Activated CD8-positive, alpha-beta T cell treated with anti-CD3 and anti-CD28 coated beads for 36 hours (primary cell): Measurements from ENCODE around the gene TBX10. TPM values are rescaled to one million over a fixed set of nuclear protein-coding genes. Genes with fewer than 3 reads are reported as not detected.
"Not testable (repeated sequence)": the region's sequence is repeated elsewhere in the genome, so short reads cannot be mapped to it uniquely, and the experiment has no call there.

Source experiments
- ATAC-seq: fragments of 200-7000 bp; cut with Tn5 transposase; one replicate; pipeline ENCODE4 v1.10.0; 2021; ENCODE audit warnings: mild to moderate bottlenecking, moderate library complexity
- CTCF ChIA-PET: fragments of 350-600 bp; sonication (Branson Sonifier 250); formaldehyde crosslinking; loops from one replicate; lab custom pipeline; 2021; ENCODE audit warnings: antibody characterized with exemption; lab: Charles Lee
- POLR2A ChIA-PET: fragments of 350-600 bp; sonication (Branson Sonifier 250); formaldehyde crosslinking; loops from one replicate; lab custom pipeline; 2021; ENCODE audit warnings: antibody characterized with exemption; lab: Charles Lee
- DNase-seq: peaks from one replicate; pipeline ENCODE4 v3.0.0-alpha.2; 2020
- H3K27ac Mint-ChIP-seq: one replicate; pipeline ENCODE4 v1.8.0; 2021; ENCODE audit warnings: mild to moderate bottlenecking, mixed read lengths
- H3K27me3 Mint-ChIP-seq: one replicate; pipeline ENCODE4 v1.8.0; 2021; ENCODE audit warnings: mixed read lengths
- H3K36me3 Mint-ChIP-seq: one replicate; pipeline ENCODE4 v1.8.0; 2021; ENCODE audit warnings: low read depth, mixed read lengths
- H3K4me1 Mint-ChIP-seq: one replicate; pipeline ENCODE4 v1.8.0; 2021; ENCODE audit warnings: low read depth, mixed read lengths
- H3K4me3 Mint-ChIP-seq: one replicate; pipeline ENCODE4 v1.8.0; 2021; ENCODE audit warnings: mild to moderate bottlenecking, moderate library complexity, mixed read lengths
- H3K9me3 Mint-ChIP-seq: one replicate; pipeline ENCODE4 v1.8.0; 2021; ENCODE audit warnings: mixed read lengths
- CTCF ChIP-seq: fragments of 200-600 bp; IDR thresholded peaks from one replicate; pipeline ENCODE4 v1.8.0; 2022; ENCODE audit warnings: antibody characterized with exemption, mild to moderate bottlenecking
- intact Hi-C: fragments of 100-400 bp; cut with micrococcal nuclease; formaldehyde crosslinking; loops from one replicate; pipeline ENCODE4 v1.10.0; 2022
- total RNA-seq, 2 experiments: library from RNA; stranded (reverse); gene quantifications; one replicate each; pipeline ENCODE4 v1.2.3, GENCODE V29; 2021

Gene TBX10
- total RNA-seq, 2 experiments from 2014 or later: not detected

GRCh38 chr11:67627441-67627811 lies 12.1 kb downstream of the TBX10 start:
- TF ChIP-seq CTCF: no peak
- POLR2A ChIA-PET: interaction anchor here (2.7 to 5.9 kb wide), 2 partner anchors 10 to 13 kb away, joined by 10 to 48 read pairs; no protein-coding TSS in a partner anchor
- Mint-ChIP-seq H3K27me3 (no peaks in the 10 kb centered on the region), H3K36me3 (peaks cover 5% of the 10 kb centered on the region), H3K4me3 (no peak overlapping the region), H3K4me1 (peaks cover 7% of the 10 kb centered on the region), H3K9me3 (no peaks in the 10 kb centered on the region), H3K27ac (no peak overlapping the region)
- CTCF ChIA-PET: interaction anchor here (0.8 to 8.6 kb wide), 5 partner anchors 12 to 64 kb away, joined by 3 to 127 read pairs (median 66); partner anchors contain the start of gene ACY3
- DNase-seq: no peak
- ATAC-seq: no peak
- intact Hi-C loops: no loop called here

- Mint-ChIP-seq H3K9me3 (no peaks in the 10 kb centered on the region), H3K36me3 (peaks cover 5% of the 10 kb centered on the region), H3K27ac (no peak overlapping the region), H3K4me1 (peaks cover 7% of the 10 kb centered on the region), H3K27me3 (no peaks in the 10 kb centered on the region), H3K4me3 (no peak overlapping the region)
- POLR2A ChIA-PET: interaction anchor here (2.7 to 5.9 kb wide), 2 partner anchors 9 to 12 kb away, joined by 10 to 48 read pairs; no protein-coding TSS in a partner anchor
- TF ChIP-seq CTCF: no peak
- no peak for ATAC-seq
- intact Hi-C loops: no loop called here
- CTCF ChIA-PET: interaction anchor here (0.8 to 8.6 kb wide), 3 partner anchors 12 to 54 kb away, joined by 3 to 127 read pairs (median 89); partner anchors contain the start of gene ACY3
- no peak for DNase-seq
Observed at GRCh38 chr11:67626970-67627369, 12.6 kb downstream of the TBX10 start.

- not testable (repeated sequence) for DNase-seq
Observed at GRCh38 chr11:67626131-67626833, 13.3 kb downstream of the TBX10 start.

GRCh38 chr11:67623795-67624194 lies 15.8 kb downstream of the TBX10 start:
- H3K27me3 Mint-ChIP-seq, H3K27ac Mint-ChIP-seq, intact Hi-C loops, H3K9me3 Mint-ChIP-seq, ATAC-seq, H3K4me1 Mint-ChIP-seq, DNase-seq, CTCF ChIA-PET, H3K36me3 Mint-ChIP-seq, H3K4me3 Mint-ChIP-seq: not testable (repeated sequence)
- POLR2A ChIA-PET: interaction anchor here (1.0 kb wide), 1 partner anchor 9 kb away, joined by 4 read pairs; no protein-coding TSS in a partner anchor

More at GRCh38 chr11:67626131-67626833, 13.3 kb downstream of the TBX10 start:
- H3K9me3 Mint-ChIP-seq, H3K4me1 Mint-ChIP-seq, H3K27ac Mint-ChIP-seq, ATAC-seq, H3K27me3 Mint-ChIP-seq, H3K36me3 Mint-ChIP-seq, H3K4me3 Mint-ChIP-seq, intact Hi-C loops: not testable (repeated sequence)
- ChIA-PET CTCF (interaction anchor here (1.0 to 8.6 kb wide), 3 partner anchors 11 to 33 kb away, joined by 4 to 127 read pairs (median 89); partner anchors contain the start of gene ACY3), POLR2A (interaction anchor here (0.6 to 5.9 kb wide), 3 partner anchors 9 to 12 kb away, joined by 3 to 48 read pairs (median 10); no protein-coding TSS in a partner anchor)

- H3K4me1 Mint-ChIP-seq, H3K4me3 Mint-ChIP-seq, DNase-seq, intact Hi-C loops, H3K27ac Mint-ChIP-seq, CTCF ChIA-PET, ATAC-seq, H3K9me3 Mint-ChIP-seq, H3K27me3 Mint-ChIP-seq, H3K36me3 Mint-ChIP-seq, POLR2A ChIA-PET: not testable (repeated sequence)
Observed at GRCh38 chr11:67622905-67623304, 16.7 kb downstream of the TBX10 start.

GRCh38 chr11:67621928-67622327 lies 17.6 kb downstream of the TBX10 start:
- POLR2A ChIA-PET, H3K9me3 Mint-ChIP-seq, intact Hi-C loops, H3K27me3 Mint-ChIP-seq, H3K4me1 Mint-ChIP-seq, H3K36me3 Mint-ChIP-seq, H3K4me3 Mint-ChIP-seq, H3K27ac Mint-ChIP-seq, ATAC-seq, DNase-seq: not testable (repeated sequence)
- CTCF ChIA-PET: interaction anchor here (1.3 kb wide), 1 partner anchor 14 kb away, joined by 3 read pairs; no protein-coding TSS in a partner anchor

- H3K4me1 Mint-ChIP-seq, H3K27ac Mint-ChIP-seq, H3K4me3 Mint-ChIP-seq, DNase-seq, H3K9me3 Mint-ChIP-seq, POLR2A ChIA-PET, H3K36me3 Mint-ChIP-seq, intact Hi-C loops, H3K27me3 Mint-ChIP-seq, ATAC-seq: not testable (repeated sequence)
- CTCF ChIA-PET: interaction anchor here (2.2 kb wide), 1 partner anchor 9 kb away, joined by 10 read pairs; the partner anchor contains the start of gene NUDT8
Observed at GRCh38 chr11:67620621-67621020, 18.9 kb downstream of the TBX10 start.

- POLR2A ChIA-PET: interaction anchor here (0.8 kb wide), 1 partner anchor 9 kb away, joined by 3 read pairs; no protein-coding TSS in a partner anchor
- intact Hi-C loops: not testable (repeated sequence)
Observed at GRCh38 chr11:67619683-67620618, 19.6 kb downstream of the TBX10 start.

More at GRCh38 chr11:67619683-67620618, 19.6 kb downstream of the TBX10 start:
- H3K36me3 Mint-ChIP-seq, H3K9me3 Mint-ChIP-seq, H3K4me3 Mint-ChIP-seq, H3K27ac Mint-ChIP-seq, ATAC-seq, H3K27me3 Mint-ChIP-seq, H3K4me1 Mint-ChIP-seq, DNase-seq: not testable (repeated sequence)
- CTCF ChIA-PET: interaction anchor here (2.2 kb wide), 1 partner anchor 9 kb away, joined by 10 read pairs; the partner anchor contains the start of gene NUDT8
